ENCODE results near the gene KIF4A.

Gene KIF4A

GRCh38 chrX:70437921-70438665 is 148.2 kb downstream of the KIF4A start:
- DNase-seq (ENCODE audit: low read depth, low spot score): no peak

- DNase-seq (ENCODE audit: low read depth, low spot score): no peak
Measured at GRCh38 chrX:70439016-70439415, 149.1 kb downstream of the KIF4A start.

- no peak for DNase-seq (ENCODE audit: low read depth, low spot score)
Measured at GRCh38 chrX:70442224-70442623, 152.3 kb downstream of the KIF4A start.

- no peak for DNase-seq (ENCODE audit: low read depth, low spot score)
Measured at GRCh38 chrX:70444326-70444945, 154.5 kb downstream of the KIF4A start, which contains the start of gene DLG3. TSS of gene DLG3 (plus strand) at chrX:70444835. CDS start at chrX:70445202, 367 bp downstream.

DNA sequence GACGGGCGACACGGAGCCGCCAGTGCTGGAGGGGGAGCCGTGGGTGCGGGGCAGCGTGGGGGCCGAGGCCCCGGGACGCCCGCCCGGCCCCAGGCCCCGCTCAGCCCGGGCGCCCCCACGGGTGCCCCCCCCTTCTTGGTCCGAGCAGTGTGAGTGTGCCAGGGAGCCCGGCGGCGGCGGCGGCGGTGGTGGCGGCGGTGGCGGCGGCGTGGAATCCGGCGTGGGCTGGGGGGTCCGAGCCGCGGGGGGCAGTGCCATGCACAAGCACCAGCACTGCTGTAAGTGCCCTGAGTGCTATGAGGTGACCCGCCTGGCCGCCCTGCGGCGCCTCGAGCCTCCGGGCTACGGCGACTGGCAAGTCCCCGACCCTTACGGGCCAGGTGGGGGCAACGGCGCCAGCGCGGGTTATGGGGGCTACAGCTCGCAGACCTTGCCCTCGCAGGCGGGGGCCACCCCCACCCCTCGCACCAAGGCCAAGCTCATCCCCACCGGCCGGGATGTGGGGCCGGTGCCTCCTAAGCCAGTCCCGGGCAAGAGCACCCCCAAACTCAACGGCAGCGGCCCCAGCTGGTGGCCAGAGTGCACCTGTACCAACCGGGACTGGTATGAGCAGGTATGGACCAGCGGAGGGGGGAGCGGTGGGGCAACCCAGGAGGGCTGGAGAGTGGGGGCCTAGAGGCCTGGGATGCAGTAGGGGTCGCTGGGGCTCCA is 155.2 kb downstream of the KIF4A start:
- DNase-seq (ENCODE audit: low read depth, low spot score): no peak

DNA sequence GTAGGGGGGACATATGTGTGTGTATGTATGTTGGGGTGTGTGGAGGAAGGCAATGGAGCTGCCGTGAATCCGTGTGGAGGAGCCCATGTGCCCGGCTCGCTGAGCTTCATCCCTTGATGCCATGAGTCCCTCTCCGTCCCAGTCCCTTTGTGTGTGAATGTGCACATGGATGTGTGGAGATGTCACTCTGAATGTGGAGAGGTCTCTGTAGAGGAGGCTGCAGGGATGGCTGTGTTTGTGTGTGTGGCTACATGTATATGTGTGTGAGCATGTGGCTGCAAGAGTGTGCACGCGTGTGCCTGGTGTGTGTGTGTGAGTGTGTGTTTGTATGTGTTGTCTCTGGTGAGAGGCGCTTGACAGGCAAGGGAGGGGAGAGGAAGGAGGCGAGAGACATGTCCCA is 156.0 kb downstream of the KIF4A start:
- no peak for DNase-seq (ENCODE audit: low read depth, low spot score)

- no peak for DNase-seq (ENCODE audit: low read depth, low spot score)
Measured at GRCh38 chrX:70446380-70447350, 156.8 kb downstream of the KIF4A start.

DNA sequence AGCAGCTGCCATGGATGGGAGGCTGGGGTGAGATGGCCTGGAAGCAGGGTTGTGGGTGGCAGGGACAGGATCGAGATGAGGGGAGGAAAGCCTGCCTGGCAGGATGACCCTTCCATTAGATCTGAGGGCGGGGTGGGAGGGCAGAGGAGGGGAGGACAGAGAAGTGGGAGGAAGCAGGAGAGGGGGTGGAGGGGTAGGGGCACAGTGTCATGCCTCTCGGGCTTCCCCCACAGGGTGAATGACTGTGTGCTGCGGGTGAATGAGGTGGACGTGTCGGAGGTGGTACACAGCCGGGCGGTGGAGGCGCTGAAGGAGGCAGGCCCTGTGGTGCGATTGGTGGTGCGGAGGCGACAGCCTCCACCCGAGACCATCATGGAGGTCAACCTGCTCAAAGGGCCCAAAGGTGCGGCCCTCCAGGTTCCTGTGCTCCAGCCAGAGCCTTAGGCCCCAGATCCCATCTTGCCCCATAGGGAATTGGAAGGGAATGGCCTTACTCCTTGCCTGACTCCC is 159.6 kb downstream of the KIF4A start:
- DNase-seq (ENCODE audit: low read depth, low spot score): no peak

DNA sequence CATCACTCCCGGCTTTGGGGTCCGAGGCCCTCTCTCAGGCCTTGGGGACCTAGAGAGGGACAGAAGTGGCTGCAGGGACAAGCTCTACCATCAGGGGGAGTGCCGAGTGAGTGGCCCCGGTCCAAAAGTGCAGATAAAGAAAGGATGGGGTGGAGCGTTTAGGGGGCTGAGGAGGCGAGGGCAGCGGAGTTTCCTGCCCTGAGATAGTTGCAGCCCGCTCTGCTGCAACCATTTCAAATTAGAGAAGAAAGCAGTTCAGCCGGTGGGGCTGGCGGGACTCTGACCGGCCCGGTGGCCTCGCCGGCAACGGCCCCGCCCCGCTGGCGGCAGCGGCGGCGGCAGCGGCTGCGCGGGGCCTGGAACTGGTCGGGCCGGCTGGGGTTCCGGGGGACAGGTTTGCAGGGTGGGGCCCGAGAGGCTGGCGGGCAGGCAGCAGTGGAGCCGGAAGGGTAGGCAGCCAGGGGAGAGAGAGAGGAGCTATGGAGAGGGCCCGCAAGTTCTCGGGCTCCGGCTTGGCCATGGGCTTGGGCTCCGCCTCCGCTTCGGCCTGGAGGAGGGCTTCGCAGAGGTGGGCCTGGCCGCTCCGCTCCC is 162.3 kb downstream of the KIF4A start:
- DNase-seq (ENCODE audit: low read depth, low spot score): no peak

GRCh38 chrX:70453024-70453618 is 163.2 kb downstream of the KIF4A start:
- DNase-seq (ENCODE audit: low read depth, low spot score): no peak

DNA sequence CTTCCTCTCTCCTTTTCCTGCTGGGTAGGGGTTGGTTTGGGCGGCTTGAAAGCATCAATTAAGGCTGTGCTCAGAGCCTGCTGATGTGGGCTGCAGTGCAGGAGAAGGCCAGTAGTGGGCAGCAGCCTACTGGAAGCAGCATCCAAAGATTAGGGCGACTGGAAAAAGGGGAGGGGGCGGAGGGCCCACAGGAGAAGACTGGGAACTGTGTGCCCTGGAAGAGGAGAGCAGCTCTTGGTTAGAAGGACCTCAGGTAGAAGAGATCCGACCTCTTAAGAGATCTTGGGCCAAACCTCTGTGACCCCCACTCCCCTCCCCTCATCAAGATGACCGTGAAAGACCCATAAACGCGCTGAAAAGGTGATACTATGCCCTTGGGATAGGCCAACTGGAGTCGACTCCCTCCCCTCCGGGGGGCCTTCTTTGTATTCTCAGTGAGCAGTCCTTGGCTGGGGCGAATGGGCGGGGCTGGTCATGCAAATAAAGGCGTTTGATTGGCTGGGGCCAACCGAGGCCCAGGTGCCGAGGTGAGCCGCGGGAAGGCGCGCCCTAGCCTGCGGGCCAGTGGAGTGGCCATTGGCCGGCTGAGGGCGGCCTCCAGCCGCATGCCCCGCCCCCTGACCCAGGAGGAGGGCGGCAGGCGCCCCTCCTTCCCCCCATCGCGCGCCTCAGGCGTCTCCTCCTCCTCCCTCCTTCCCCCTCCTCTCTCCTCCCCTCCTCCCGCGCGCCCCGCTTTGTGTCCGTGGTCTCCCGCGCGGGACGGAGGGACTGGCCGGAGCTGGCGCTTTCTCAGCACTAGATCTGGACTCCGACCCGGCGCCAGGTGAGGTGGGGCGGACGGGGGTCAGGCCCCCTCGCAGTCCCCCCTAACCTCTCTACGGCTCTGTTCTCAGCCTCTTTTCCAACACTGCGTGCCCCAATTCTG is 164.8 kb downstream of the KIF4A start:
- DNase-seq (ENCODE audit: low read depth, low spot score): no peak

- no peak for DNase-seq (ENCODE audit: low read depth, low spot score)
Measured at GRCh38 chrX:70455366-70456202, 165.7 kb downstream of the KIF4A start.

GRCh38 chrX:70456256-70456655 is 166.4 kb downstream of the KIF4A start:
- no peak for DNase-seq (ENCODE audit: low read depth, low spot score)

- no peak for DNase-seq (ENCODE audit: low read depth, low spot score)
Measured at GRCh38 chrX:70461026-70461425, 171.1 kb downstream of the KIF4A start.

GRCh38 chrX:70464051-70464450 is 174.1 kb downstream of the KIF4A start:
- DNase-seq (ENCODE audit: low read depth, low spot score): no peak

DNA sequence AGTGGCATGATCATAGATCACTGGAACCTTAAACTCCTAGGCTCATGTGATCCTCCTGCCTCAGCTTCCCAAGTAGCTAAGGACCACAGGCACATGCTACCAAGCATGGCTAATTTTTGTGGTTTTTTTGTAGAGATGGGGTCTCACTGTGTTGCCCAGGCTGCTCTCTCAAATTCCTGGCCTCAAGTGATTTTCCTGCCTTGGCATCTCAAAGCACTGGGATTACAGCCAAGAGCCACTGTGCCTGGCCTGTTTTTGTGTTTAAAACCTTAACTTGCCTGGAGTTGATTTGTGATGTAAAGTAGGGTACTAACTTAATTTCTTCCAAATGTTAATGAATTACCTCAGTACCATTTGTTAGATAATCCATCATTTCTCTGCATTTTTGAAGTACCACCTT is 177.1 kb downstream of the KIF4A start:
- DNase-seq (ENCODE audit: low read depth, low spot score): no peak

GRCh38 chrX:70468709-70469108 is 178.8 kb downstream of the KIF4A start:
- DNase-seq (ENCODE audit: low read depth, low spot score): no peak
